GM06990 (cell line): ENCODE results near the gene PLCB2.

Experiments used
- DNase-seq: peaks from one replicate; pipeline ENCODE4 v3.0.0-alpha.2; 2011; ENCODE audit not compliant: insufficient read length; ENCODE audit errors: extremely low read depth
- H3K27me3 ChIP-seq: replicated peaks from 2 replicates; pipeline ENCODE4 v1.6.0; 2011; ENCODE audit warnings: low read length; ENCODE audit not compliant: control insufficient read depth, insufficient read depth
- H3K36me3 ChIP-seq: 2 replicates; pipeline ENCODE4 v1.5.1; 2011; ENCODE audit warnings: low read length; ENCODE audit not compliant: control insufficient read depth, insufficient read depth
- H3K4me3 ChIP-seq: replicated peaks from 2 replicates; pipeline ENCODE4 v1.5.1; 2011; ENCODE audit warnings: low read depth, mild to moderate bottlenecking, control low read depth, low read length
- CTCF ChIP-seq: IDR thresholded peaks from 2 replicates; pipeline ENCODE4 v1.5.1; 2011; ENCODE audit warnings: low read length, control low read depth, mild to moderate bottlenecking, inconsistent platforms; ENCODE audit not compliant: insufficient read depth, poor library complexity, severe bottlenecking

Gene PLCB2

GRCh38 chr15:40271685-40272484 is 35.9 kb downstream of the PLCB2 start:
- H3K27me3 ChIP-seq, result no peaks in the 10 kb centered on the region
- no peak for TF ChIP-seq CTCF
- H3K36me3 ChIP-seq, result no peaks in the 10 kb centered on the region
- H3K4me3 ChIP-seq, result no peak overlapping the region
- no peak for DNase-seq

- Histone ChIP-seq H3K27me3 (no peaks in the 10 kb centered on the region; the same call in 1 of the 2 replicates), H3K36me3 (no peaks in the 10 kb centered on the region), H3K4me3 (no peak overlapping the region)
- TF ChIP-seq CTCF, result no peak
- DNase-seq, result no peak
These were observed 37.3 kb downstream of the PLCB2 start for GRCh38 chr15:40270246-40270995.

GRCh38 chr15:40269604-40270003 is 38.1 kb downstream of the PLCB2 start:
- Histone ChIP-seq H3K27me3 (no peaks in the 10 kb centered on the region; the same call in 1 of the 2 replicates), H3K36me3 (no peaks in the 10 kb centered on the region), H3K4me3 (no peak overlapping the region)
- DNase-seq, result no peak
- no peak for TF ChIP-seq CTCF

GRCh38 chr15:40267670-40268069 is 40.1 kb downstream of the PLCB2 start:
- Histone ChIP-seq H3K27me3 (no peaks in the 10 kb centered on the region; the same call in 1 of the 2 replicates), H3K36me3 (no peaks in the 10 kb centered on the region), H3K4me3 (no peak overlapping the region)
- no peak for TF ChIP-seq CTCF
- DNase-seq, result no peak

- no peak for TF ChIP-seq CTCF
- Histone ChIP-seq H3K36me3 (no peaks in the 10 kb centered on the region), H3K4me3 (no peak overlapping the region), H3K27me3 (no peaks in the 10 kb centered on the region; the same call in 1 of the 2 replicates)
- DNase-seq, result no peak
These were observed 40.9 kb downstream of the PLCB2 start for GRCh38 chr15:40266828-40267304.
